ENCODE data around the gene MED8. TPM values are rescaled to one million over a fixed set of nuclear protein-coding genes. Genes with fewer than 3 reads are reported as not detected.
A peak's percentile ranks its signal among the peaks of the same experiment; 100 is the strongest.

The MED8 gene
- total and polyA plus RNA-seq, 2 of the 4 experiments (the other 2 are of a cell fraction), result 61.1 to 120 TPM

DNA sequence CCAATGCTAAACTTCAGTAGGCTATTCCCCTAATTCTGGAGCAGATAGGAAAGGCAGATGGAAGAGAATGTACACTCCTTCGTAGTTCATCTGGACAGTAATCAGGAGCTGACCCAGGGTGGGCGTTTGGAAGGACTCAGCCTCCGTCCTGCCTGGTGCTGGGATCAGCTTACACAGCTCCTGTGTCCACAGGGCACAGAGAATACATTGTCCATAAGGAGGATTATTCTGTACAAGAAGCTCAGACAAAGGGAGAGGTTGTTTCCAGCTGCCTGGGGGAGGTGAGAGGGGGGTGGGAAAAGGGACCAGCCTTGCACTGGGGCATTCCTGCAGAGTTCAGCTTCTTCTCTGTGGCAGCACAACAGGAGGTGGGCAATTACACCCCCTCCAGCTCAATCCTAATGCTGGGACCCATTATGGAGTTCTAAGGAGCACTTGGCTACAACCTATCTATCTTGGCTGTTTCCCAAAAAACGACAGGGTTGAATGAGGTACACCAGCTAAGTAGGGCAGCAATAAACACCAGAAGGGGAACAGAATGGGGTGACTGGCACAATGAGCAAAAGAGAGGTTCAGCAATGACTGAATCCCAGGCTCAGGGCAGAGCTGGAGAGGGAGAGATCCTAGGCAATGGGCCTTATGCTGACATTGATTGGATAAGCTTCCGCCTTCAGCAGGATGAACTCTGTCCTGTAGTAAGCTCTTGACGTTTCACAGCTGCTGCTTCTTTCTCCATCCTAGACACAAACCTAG, 7.4 kb downstream of the MED8 start:
- no peaks in the 10 kb centered on the region for H3K27me3 ChIP-seq (ENCODE audit: control insufficient read depth, insufficient read depth, low read length)
- H4K91ac ChIP-seq (ENCODE audit: insufficient read depth, low read depth, low read length), result no peak overlapping the region; the same call in 1 of the 2 replicates
- H3K14ac ChIP-seq (replicated peaks; ENCODE audit: low read depth, low read length), result no peak overlapping the region
- no peak overlapping the region for H2AFZ ChIP-seq (replicated peaks; ENCODE audit: low read length, poor library complexity)
- POLR2A ChIA-PET (ENCODE audit: unreplicated experiment), result interaction anchor here (0.6 kb wide), 1 partner anchor 90 kb away, joined by 8 read pairs; no protein-coding TSS in a partner anchor
- H2AK5ac ChIP-seq (ENCODE audit: low read depth, low read length), result no peak overlapping the region
- peaks cover 7 to 61% of the 10 kb centered on the region in 2 experiments; a peak in 3 of 4 replicates for H3K79me1 ChIP-seq (ENCODE audit: low read depth in 1 of 2, low read length in 2 of 2)
- H3K18ac ChIP-seq (ENCODE audit: low read depth, low read length), result no peak overlapping the region
- no peak for DNase-seq
- in situ Hi-C loops (cut with MboI; ENCODE audit: low sequenced_read_pairs) (no loop called here), dilution Hi-C loops (cut with HindIII; ENCODE audit: low sequenced_read_pairs, unreplicated experiment) (no loop called here), intact Hi-C loops (cut with micrococcal nuclease) (no loop called here)
- ATAC-seq (ENCODE audit: low read depth), result peak; percentile 38
- peaks cover 9% of the 10 kb centered on the region; the same call in 1 of the 2 replicates for H4K20me1 ChIP-seq (ENCODE audit: insufficient read depth, low read length)
- H3K27ac ChIP-seq (ENCODE audit: insufficient read depth, low read length), result no peak overlapping the region
- H3K9me1 ChIP-seq (ENCODE audit: insufficient read depth, low read length), result peaks cover 6% of the 10 kb centered on the region; the same call in 1 of the 2 replicates
- H3K9me3 ChIP-seq (ENCODE audit: control insufficient read depth, insufficient read depth, low read length), result no peaks in the 10 kb centered on the region
- H4K8ac ChIP-seq (ENCODE audit: low read depth in 2 of 2, low read length in 2 of 2), result no peak overlapping the region
- 67% methylated on average over 3 of the region's 6 CpGs; no CpG with 5 or more reads in 1 of the 2 experiments for WGBS, 2 experiments (ENCODE audit: extremely low coverage in 2 of 2, insufficient read length in 1 of 2)
- no peak overlapping the region for H2AK9ac ChIP-seq (replicated peaks; ENCODE audit: low read depth, low read length, poor library complexity)
- H3K23ac ChIP-seq (ENCODE audit: low read depth, low read length), result no peak overlapping the region
- 0 out of 2 replicates have a peak, but pooled peaks cover 2% of the 10 kb centered on the region for H3K4me1 ChIP-seq (ENCODE audit: control insufficient read depth, insufficient read depth, low read length)
- H2BK15ac ChIP-seq (ENCODE audit: low read depth, low read length), result no peak overlapping the region
- H2BK20ac ChIP-seq (ENCODE audit: low read depth, low read length), result no peak overlapping the region
- no TSS peak for BruUV-seq (replicated peaks)
- no peak overlapping the region for H3K4ac ChIP-seq (ENCODE audit: low read depth, low read length)
- no peak for TF ChIP-seq RFX5 (IDR thresholded peaks at IDR 0.05; ENCODE audit: low read depth, low read length)
- no peak overlapping the region for H2BK120ac ChIP-seq (ENCODE audit: low read depth, low read length)
- no peak overlapping the region for H3K4me2 ChIP-seq (ENCODE audit: low read depth, low read length)
- H3K9ac ChIP-seq (ENCODE audit: low read depth, low read length), result no peak overlapping the region
- H3K36me3 ChIP-seq (ENCODE audit: control insufficient read depth, insufficient read depth, low read length), result peaks cover 52% of the 10 kb centered on the region
- H4K5ac ChIP-seq (ENCODE audit: low read depth, low read length), result no peak overlapping the region
- no peak overlapping the region for H3K56ac ChIP-seq (ENCODE audit: extremely low read depth, insufficient read depth, low read length)
- H2BK5ac ChIP-seq (ENCODE audit: low read depth, low read length, poor library complexity, severe bottlenecking), result no peak overlapping the region
- no peak overlapping the region for H3K4me3 ChIP-seq (ENCODE audit: insufficient read depth, low read depth, low read length)
- CTCF ChIA-PET, result no interaction called here

Data from IMR-90 (cell line).